Transverse colon (tissue), 4 donors: Measurements from ENCODE around the gene CCDC9B. TPM values are rescaled to one million over a fixed set of nuclear protein-coding genes. Genes with fewer than 3 reads are reported as not detected.

Experiments
- DNase-seq: peaks from one replicate; pipeline ENCODE4 v3.0.0-alpha.2; 2019
- H3K27ac ChIP-seq, 4 donors: fragments of 200-600 bp; sonication (generic); 2 replicates each; pipeline ENCODE4 v1.5.1; 2016 to 2018; ENCODE audit warnings: inconsistent platforms in 4 of 4
- H3K27me3 ChIP-seq: fragments of 200-600 bp; sonication (generic); 2 replicates; pipeline ENCODE4 v1.5.1; 2017; ENCODE audit warnings: inconsistent platforms
- H3K36me3 ChIP-seq, 4 donors: fragments of 200-600 bp; sonication (generic); 2 replicates each; pipeline ENCODE4 v1.5.1; 2017 to 2019; ENCODE audit warnings: inconsistent platforms in 4 of 4
- H3K4me1 ChIP-seq, 4 donors: fragments of 200-600 bp; sonication (generic); 2 replicates each; pipeline ENCODE4 v1.5.1; 2017 to 2020; ENCODE audit warnings: inconsistent platforms in 4 of 4
- H3K4me3 ChIP-seq, 4 donors: fragments of 200-600 bp; sonication (generic); 1 replicate in 1 of 4; 2 replicates in 3 of 4; pipeline versions ENCODE4 v1.5.1 to v1.6.1; 2017 to 2019; ENCODE audit warnings: inconsistent platforms in 4 of 4
- H3K9me3 ChIP-seq, 2 donors: fragments of 200-600 bp; sonication (generic); 2 replicates each; pipeline ENCODE4 v1.5.1; 2017 to 2019; ENCODE audit warnings: inconsistent platforms in 2 of 2
- EP300 ChIP-seq: sonication (generic); formaldehyde crosslinking; IDR thresholded peaks from one replicate; pipeline ENCODE4 v1.6.1; 2017; ENCODE audit warnings: antibody characterized with exemption, low read depth
- POLR2A ChIP-seq: fragments of 450-650 bp; IDR thresholded peaks from one replicate; pipeline ENCODE4 v1.6.1; 2016; ENCODE audit warnings: antibody characterized with exemption, mild to moderate bottlenecking, moderate library complexity
- POLR2AphosphoS5 ChIP-seq, 3 donors: sonication (generic); formaldehyde crosslinking; IDR thresholded peaks; one replicate each; pipeline ENCODE4 v1.6.1; 2016; ENCODE audit warnings: antibody characterized with exemption in 3 of 3
- WGBS, 2 donors: methylation state at CpG; one replicate each; pipeline ENCODE4 v1.1.5; 2018; ENCODE audit warnings: low coverage in 1 of 2; 5-methylcytosine and 5-hydroxymethylcytosine counted together
- in situ Hi-C, 4 donors: fragments of 200-750 bp; cut with MboI; loops; one replicate each; pipeline versions ENCODE4 v1.15.0 to v1.15.1; 2017; ENCODE audit warnings: low sequenced_read_pairs in 3 of 4, low pct_ligation_motif_present in 1 of 4, low pct_unique_long_range_greater_than_20kb in 1 of 4
- intact Hi-C: fragments of 100-400 bp; cut with DNase I; formaldehyde crosslinking; loops from one replicate; pipeline ENCODE4 v1.15.1; 2023; ENCODE audit warnings: low total_unique reads
- total RNA-seq, 4 donors: library from RNA; depleted of rRNA; stranded (reverse); fragments of >200 nt; gene quantifications; one replicate each; pipeline ENCODE4 v1.1.0, GENCODE V29; 2016
- TF ChIP-seq, protein P1 (sequence below), 5 experiments: fragments of 200-600 bp in 3 of 5; fragments of 450-650 bp in 2 of 5; sonication (generic) in 3 of 5; IDR thresholded peaks; 1 replicate in 2 of 5; 2 replicates in 3 of 5; pipeline ENCODE4 v1.5.1; 2016 to 2017; ENCODE audit warnings: antibody characterized with exemption in 5 of 5, inconsistent platforms in 3 of 5, mild to moderate bottlenecking in 2 of 5, moderate library complexity in 1 of 5

Gene CCDC9B
- total RNA-seq, 4 donors from 2014 or later: 22.0 to 49.4 (median 36.9) TPM

DNA sequence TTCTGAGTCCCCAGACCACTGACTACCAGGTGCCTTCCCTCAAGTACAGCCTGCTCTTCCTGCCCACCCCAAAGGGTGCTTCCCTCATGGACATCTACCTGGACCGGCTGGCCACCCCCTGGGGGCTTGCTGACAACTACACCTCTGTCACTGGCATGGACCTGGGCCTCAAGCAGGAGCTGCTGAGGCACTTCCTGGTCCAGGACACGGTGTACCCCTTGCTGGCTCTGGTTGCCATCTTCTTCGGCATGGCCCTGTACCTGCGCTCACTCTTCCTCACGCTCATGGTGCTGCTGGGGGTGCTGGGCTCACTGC is 26.6 kb upstream of the CCDC9B start:
- no peak for DNase-seq
- H3K36me3 ChIP-seq: no peaks in the 10 kb centered on the region
- H3K9me3 ChIP-seq: no peaks in the 10 kb centered on the region
- no peaks in the 10 kb centered on the region for H3K27me3 ChIP-seq
- H3K27ac ChIP-seq: peak overlapping the region; percentile 67 to 77 (median 72)
- in situ Hi-C loops (loop anchor here in 1 of 4 donors (10.0 kb wide), 1 partner anchor 57 kb away; no protein-coding TSS in a partner anchor), intact Hi-C loops (no loop called here)
- peak overlapping the region in 2 of 4 donors; percentile 22 to 36 for H3K4me3 ChIP-seq
- WGBS, 2 donors: 60 to 70% methylated on average over 1 to 5 of the region's 5 CpGs
- TF ChIP-seq, protein P1, sequence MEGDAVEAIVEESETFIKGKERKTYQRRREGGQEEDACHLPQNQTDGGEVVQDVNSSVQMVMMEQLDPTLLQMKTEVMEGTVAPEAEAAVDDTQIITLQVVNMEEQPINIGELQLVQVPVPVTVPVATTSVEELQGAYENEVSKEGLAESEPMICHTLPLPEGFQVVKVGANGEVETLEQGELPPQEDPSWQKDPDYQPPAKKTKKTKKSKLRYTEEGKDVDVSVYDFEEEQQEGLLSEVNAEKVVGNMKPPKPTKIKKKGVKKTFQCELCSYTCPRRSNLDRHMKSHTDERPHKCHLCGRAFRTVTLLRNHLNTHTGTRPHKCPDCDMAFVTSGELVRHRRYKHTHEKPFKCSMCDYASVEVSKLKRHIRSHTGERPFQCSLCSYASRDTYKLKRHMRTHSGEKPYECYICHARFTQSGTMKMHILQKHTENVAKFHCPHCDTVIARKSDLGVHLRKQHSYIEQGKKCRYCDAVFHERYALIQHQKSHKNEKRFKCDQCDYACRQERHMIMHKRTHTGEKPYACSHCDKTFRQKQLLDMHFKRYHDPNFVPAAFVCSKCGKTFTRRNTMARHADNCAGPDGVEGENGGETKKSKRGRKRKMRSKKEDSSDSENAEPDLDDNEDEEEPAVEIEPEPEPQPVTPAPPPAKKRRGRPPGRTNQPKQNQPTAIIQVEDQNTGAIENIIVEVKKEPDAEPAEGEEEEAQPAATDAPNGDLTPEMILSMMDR (IDR thresholded peaks at IDR 0.05): no peak
- no peak for TF ChIP-seq POLR2A
- no peak for TF ChIP-seq EP300
- no peak for TF ChIP-seq POLR2AphosphoS5 (IDR thresholded peaks at IDR 0.05)
- H3K4me1 ChIP-seq: peaks cover 10 to 17% (median 16%) of the 10 kb centered on the region in 4 donors

DNA sequence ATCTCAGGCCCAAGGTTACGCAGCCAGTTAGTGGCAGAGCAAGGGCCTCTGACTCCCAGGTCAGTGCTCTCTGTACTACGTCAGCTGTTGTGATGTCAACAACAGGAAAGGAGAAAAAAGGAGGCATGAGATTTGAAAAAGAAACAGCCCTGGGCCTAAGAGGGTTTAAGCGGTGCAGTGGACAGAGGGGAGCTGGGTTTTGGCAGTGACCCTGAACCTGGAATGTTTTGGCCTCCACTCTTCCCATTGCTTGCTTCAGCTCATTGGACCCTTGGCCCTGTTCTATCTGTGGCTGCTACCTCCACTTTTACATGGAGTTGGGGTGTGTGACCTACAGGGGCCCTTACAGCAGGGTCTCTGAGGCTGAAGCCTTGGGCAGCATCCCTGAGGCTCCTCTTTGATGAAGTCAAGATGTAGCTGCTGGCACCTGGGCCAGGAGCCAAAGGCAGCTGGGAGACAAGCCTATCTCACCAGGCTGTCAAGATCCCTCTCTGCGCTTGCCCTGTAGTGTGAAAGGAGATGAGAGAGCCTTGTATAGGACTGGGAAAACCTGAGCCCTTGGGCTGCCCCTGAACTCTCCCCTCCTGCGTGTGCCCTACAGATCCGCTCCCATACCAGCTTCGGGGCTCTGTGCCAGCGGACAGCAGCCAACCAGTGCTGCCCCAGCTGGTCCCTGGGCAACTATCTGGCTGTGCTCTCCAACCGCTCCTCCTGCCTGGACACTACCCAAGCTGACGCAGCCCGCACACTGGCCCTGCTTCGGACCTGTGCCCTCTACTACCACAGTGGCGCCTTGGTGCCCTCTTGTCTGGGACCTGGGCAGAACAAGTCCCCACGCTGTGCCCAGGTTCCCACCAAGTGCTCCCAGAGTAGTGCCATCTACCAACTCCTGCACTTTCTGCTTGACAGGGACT is 26.0 kb upstream of the CCDC9B start:
- intact Hi-C loops: no loop called here
- Histone ChIP-seq H3K36me3 (no peaks in the 10 kb centered on the region), H3K9me3 (no peaks in the 10 kb centered on the region), H3K27ac (peak overlapping the region; percentile 67 to 77 (median 72)), H3K27me3 (no peaks in the 10 kb centered on the region), H3K4me1 (peaks cover 10 to 17% (median 16%) of the 10 kb centered on the region in 4 donors), H3K4me3 (no peak overlapping the region)
- TF ChIP-seq, protein P1 (IDR thresholded peaks at IDR 0.05): no peak
- no peak for TF ChIP-seq EP300
- TF ChIP-seq POLR2AphosphoS5 (IDR thresholded peaks at IDR 0.05): no peak
- no peak for TF ChIP-seq POLR2A
- in situ Hi-C loops: loop anchor here in 1 of 4 donors (10.0 kb wide), 1 partner anchor 58 kb away; no protein-coding TSS in a partner anchor
- WGBS, 2 donors: 81 to 83% methylated on average over 1 to 14 of the region's 14 CpGs
- DNase-seq: peak; percentile 43

DNA sequence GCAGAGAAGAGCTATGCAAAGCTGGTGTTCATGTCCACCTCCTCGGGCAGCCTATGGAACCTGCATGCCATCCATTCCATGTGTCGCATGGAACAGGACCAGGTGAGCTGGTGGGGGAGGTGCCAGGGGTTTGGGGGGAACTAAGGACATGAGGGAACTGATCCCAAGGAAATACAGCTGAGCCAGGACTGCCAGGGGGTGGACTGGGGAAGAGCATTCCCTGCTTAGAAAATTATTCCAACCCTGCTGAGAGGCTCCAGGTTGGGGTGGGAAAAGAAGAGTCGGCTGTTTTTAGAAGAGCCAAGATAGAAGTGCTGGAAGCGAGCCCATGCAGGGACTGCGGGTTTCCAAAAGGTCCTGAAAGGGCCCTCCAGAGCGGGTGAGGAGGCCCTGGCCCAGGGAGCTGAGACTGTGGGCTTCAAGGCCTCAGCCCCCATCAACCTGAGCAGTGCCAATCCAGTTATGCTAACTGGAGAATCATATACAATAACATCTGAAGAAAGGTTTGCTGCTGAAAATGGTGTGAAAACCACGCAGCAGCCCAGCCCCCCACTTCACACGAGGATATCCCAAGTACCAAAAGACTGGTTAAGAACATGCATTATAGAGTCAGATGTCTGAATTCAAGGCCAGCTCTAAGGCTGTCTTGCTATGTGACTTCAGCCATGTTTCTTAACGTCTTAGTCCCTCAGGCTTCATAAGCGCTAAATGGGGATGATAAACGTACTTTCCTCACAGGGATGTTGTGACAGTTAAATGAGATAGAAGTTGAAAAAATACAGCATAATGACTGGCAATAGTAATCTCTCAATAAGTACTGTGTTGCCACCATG is 25.1 kb upstream of the CCDC9B start:
- 91% methylated on average over 11 of the region's 11 CpGs; no CpG with 5 or more reads in 1 of the 2 donors for WGBS, 2 donors
- TF ChIP-seq, protein P1 (IDR thresholded peaks at IDR 0.05): no peak
- TF ChIP-seq POLR2A: no peak
- no peak for TF ChIP-seq EP300
- no peak for TF ChIP-seq POLR2AphosphoS5 (IDR thresholded peaks at IDR 0.05)
- no peak for DNase-seq
- Histone ChIP-seq H3K27ac (no peak overlapping the region), H3K9me3 (no peaks in the 10 kb centered on the region), H3K4me1 (peaks cover 10 to 17% (median 16%) of the 10 kb centered on the region in 4 donors), H3K36me3 (no peaks in the 10 kb centered on the region), H3K4me3 (no peak overlapping the region), H3K27me3 (no peaks in the 10 kb centered on the region)
- intact Hi-C loops (no loop called here), in situ Hi-C loops (loop anchor here in 1 of 4 donors (10.0 kb wide), 1 partner anchor 59 kb away; no protein-coding TSS in a partner anchor)

DNA sequence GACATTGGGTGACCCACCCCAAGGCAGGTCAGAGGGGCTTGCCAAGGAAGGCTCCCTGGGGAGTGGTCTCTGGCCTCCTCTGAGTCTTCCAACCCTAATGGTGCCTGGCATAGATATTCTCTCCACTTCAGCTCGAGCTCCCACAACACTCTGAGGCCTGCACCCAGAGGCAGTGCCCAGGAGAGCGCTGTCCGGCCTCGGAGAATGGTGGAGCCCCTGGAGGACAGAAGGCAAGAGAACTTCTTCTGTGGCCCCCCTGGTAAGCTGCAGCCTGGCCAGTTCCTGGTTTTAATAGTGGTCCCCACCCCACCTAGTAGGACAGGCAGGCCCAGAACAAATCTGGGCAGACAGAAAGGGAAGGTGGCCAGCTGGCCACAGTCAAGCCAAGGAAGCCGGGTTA is 24.3 kb upstream of the CCDC9B start:
- Histone ChIP-seq H3K36me3 (no peaks in the 10 kb centered on the region), H3K4me1 (peaks cover 10 to 17% (median 16%) of the 10 kb centered on the region in 4 donors), H3K4me3 (no peak overlapping the region), H3K27me3 (no peaks in the 10 kb centered on the region), H3K27ac (no peak overlapping the region), H3K9me3 (no peaks in the 10 kb centered on the region)
- no peak for DNase-seq
- WGBS, 2 donors: 100% methylated on average over 5 of the region's 5 CpGs; no CpG with 5 or more reads in 1 of the 2 donors
- TF ChIP-seq EP300: no peak
- TF ChIP-seq POLR2A: no peak
- TF ChIP-seq, protein P1 (IDR thresholded peaks at IDR 0.05): no peak
- no peak for TF ChIP-seq POLR2AphosphoS5 (IDR thresholded peaks at IDR 0.05)
- in situ Hi-C loops (loop anchor here in 1 of 4 donors (10.0 kb wide), 1 partner anchor 60 kb away; no protein-coding TSS in a partner anchor), intact Hi-C loops (no loop called here)
